ENCODE data around the gene TLR10.

GRCh38 chr4:38785041-38785790 is 2.4 kb upstream of the TLR10 start:
- TF ChIP-seq EZH2 (IDR thresholded peaks at IDR 0.05; ENCODE audit: insufficient read depth, low read length) (no peak), CTCF (IDR thresholded peaks at IDR 0.05; ENCODE audit: insufficient read depth, low read depth, low read length) (no peak)

Data from astrocyte (in vitro differentiated cells and primary cell).